HCT116 (cell line): ENCODE data around the gene NPHP3. TPM values are rescaled to one million over a fixed set of nuclear protein-coding genes. Genes with fewer than 3 reads are reported as not detected.

Experiments
- ATAC-seq: fragments of 200-7000 bp; cut with Tn5 transposase; 2 replicates; pipeline ENCODE4 v1.9.1; 2020; ENCODE audit warnings: mild to moderate bottlenecking, moderate library complexity
- BruUV-seq: library from RNA; stranded (reverse); fragments of 400-500 nt; replicated peaks from 2 replicates; lab custom pipeline; 2021; lab: Mats Ljungman, UMichigan
- CTCF ChIA-PET: fragments of 300-600 bp; sonication (Branson Sonifier 250); formaldehyde crosslinking; loops from one replicate; lab custom pipeline; 2021; ENCODE audit warnings: antibody characterized with exemption; lab: Charles Lee
- POLR2A ChIA-PET: fragments of 300-600, 350-600 bp; sonication (Branson Sonifier 250); formaldehyde crosslinking; loops from one replicate; lab custom pipeline; 2021; ENCODE audit warnings: antibody characterized with exemption; lab: Charles Lee
- RAD21 ChIA-PET, 2 experiments: fragments of 300-600 bp; sonication (Branson Sonifier 250); formaldehyde crosslinking; loops; one replicate each; lab custom pipeline; 2023; ENCODE audit warnings: low total read pairs in 2 of 2; ENCODE audit not compliant: uncharacterized antibody in 2 of 2, unreplicated experiment in 2 of 2, low non-redundant PET in 1 of 2; lab: Charles Lee
- DNase-seq: peaks from one replicate; pipeline ENCODE4 v3.0.0-alpha.2; 2010; ENCODE audit warnings: low read depth, low spot score
- H2AFZ ChIP-seq: fragments of 200-600 bp; shearing (Covaris generic), sonication (generic); 2 replicates; pipeline ENCODE4 v1.6.1; 2017; ENCODE audit warnings: low read depth, mixed run types, mixed read lengths, antibody characterized with exemption, low read length; ENCODE audit not compliant: poor library complexity, severe bottlenecking
- H3K27ac ChIP-seq: 2 replicates; pipeline ENCODE4 v1.5.1; 2012; ENCODE audit warnings: low read depth, low read length
- H3K27me3 ChIP-seq: fragments of 200-600 bp; sonication (generic); 2 replicates; pipeline ENCODE4 v1.6.1; 2016; ENCODE audit warnings: mixed run types, low read length, mixed read lengths; ENCODE audit not compliant: insufficient read depth
- H3K36me3 ChIP-seq, 2 experiments: fragments of 200-500 bp in 1 of 2; fragments of 200-600 bp in 1 of 2; sonication (Bioruptor generic) in 1 of 2; sonication (generic) in 1 of 2; 2 replicates each; pipeline versions ENCODE4 v1.5.1 to v1.6.1; 2014 to 2016; ENCODE audit warnings: low read length in 2 of 2, inconsistent platforms in 1 of 2, mixed read lengths in 1 of 2, mixed run types in 1 of 2; ENCODE audit not compliant: insufficient read depth in 2 of 2, control insufficient read depth in 1 of 2
- H3K4me1 ChIP-seq, 2 experiments: fragments of 200-600 bp in 1 of 2; sonication (generic) in 1 of 2; 2 replicates each; pipeline versions ENCODE4 v1.5.1 to v1.6.1; 2012 to 2017; ENCODE audit warnings: low read length in 2 of 2, inconsistent platforms in 1 of 2, mild to moderate bottlenecking in 1 of 2, mixed read lengths in 1 of 2, mixed run types in 1 of 2, moderate library complexity in 1 of 2; ENCODE audit not compliant: insufficient read depth in 2 of 2, control insufficient read depth in 1 of 2
- H3K4me2 ChIP-seq: fragments of 200-600 bp; sonication (generic); 2 replicates; pipeline ENCODE4 v1.6.1; 2017; ENCODE audit warnings: mixed run types, low read length, mixed read lengths
- H3K4me3 ChIP-seq, 2 experiments: fragments of 200-600 bp in 1 of 2; sonication (generic) in 1 of 2; replicated peaks in 1 of 2; 2 replicates each; pipeline ENCODE4 v1.5.1; 2011 to 2016; ENCODE audit warnings: low read length in 2 of 2, control low read depth in 1 of 2, low read depth in 1 of 2, mild to moderate bottlenecking in 1 of 2, mixed read lengths in 1 of 2, mixed run types in 1 of 2
- H3K79me2 ChIP-seq: fragments of 200-600 bp; sonication (generic); 2 replicates; pipeline ENCODE4 v1.6.1; 2017; ENCODE audit warnings: mild to moderate bottlenecking, mixed run types, low read length, moderate library complexity, mixed read lengths; ENCODE audit not compliant: insufficient read depth
- H3K9ac ChIP-seq: fragments of 200-600 bp; sonication (generic); 2 replicates; pipeline ENCODE4 v1.6.1; 2016; ENCODE audit warnings: low read length, mixed read lengths
- H3K9me2 ChIP-seq: fragments of 200-600 bp; sonication (generic), shearing (Covaris generic); 2 replicates; pipeline ENCODE4 v1.6.1; 2017; ENCODE audit warnings: mixed run types, mild to moderate bottlenecking, moderate library complexity; ENCODE audit not compliant: insufficient read depth
- H3K9me3 ChIP-seq, 2 experiments: fragments of 200-500 bp in 1 of 2; fragments of 200-600 bp in 1 of 2; sonication (Bioruptor generic) in 1 of 2; sonication (generic) in 1 of 2; 2 replicates each; pipeline ENCODE4 v1.6.1; 2014 to 2017; ENCODE audit warnings: low read length in 2 of 2, mixed read lengths in 2 of 2, inconsistent platforms in 1 of 2, low read depth in 1 of 2, mild to moderate bottlenecking in 1 of 2, mixed run types in 1 of 2, moderate library complexity in 1 of 2; ENCODE audit not compliant: control insufficient read depth in 1 of 2, insufficient read depth in 1 of 2
- H4K20me1 ChIP-seq: fragments of 200-600 bp; sonication (generic), shearing (Covaris generic); 2 replicates; pipeline ENCODE4 v1.6.1; 2017; ENCODE audit warnings: mixed run types, mild to moderate bottlenecking, moderate library complexity; ENCODE audit not compliant: insufficient read depth
- CEBPB ChIP-seq: IDR thresholded peaks from 2 replicates; pipeline ENCODE4 v1.6.1; 2012; ENCODE audit warnings: low read depth
- ELF1 ChIP-seq: IDR thresholded peaks from 2 replicates; pipeline ENCODE4 v1.6.1; 2012; ENCODE audit warnings: low read depth, borderline replicate concordance
- EZH2phosphoT487 ChIP-seq: fragments of 200-600 bp; IDR thresholded peaks from 2 replicates; pipeline ENCODE4 v1.6.1; 2018; ENCODE audit warnings: antibody characterized with exemption, borderline replicate concordance
- FOSL1 ChIP-seq: IDR thresholded peaks from 2 replicates; pipeline ENCODE4 v1.6.1; 2012; ENCODE audit warnings: low read depth
- JUND ChIP-seq: IDR thresholded peaks from 2 replicates; pipeline ENCODE4 v1.6.1; 2012
- POLR2A ChIP-seq: IDR thresholded peaks from 2 replicates; pipeline ENCODE4 v1.7.0; 2011; ENCODE audit warnings: borderline replicate concordance; ENCODE audit not compliant: insufficient read depth, insufficient read length; ENCODE audit errors: extremely low read depth
- POLR2AphosphoS5 ChIP-seq: IDR thresholded peaks from 2 replicates; pipeline ENCODE4 v1.6.1; 2011; ENCODE audit warnings: mild to moderate bottlenecking, low read depth, low read length, moderate library complexity
- RAD21 ChIP-seq: IDR thresholded peaks from 2 replicates; pipeline ENCODE4 v1.6.1; 2012; ENCODE audit warnings: low read depth, mild to moderate bottlenecking
- SP1 ChIP-seq: IDR thresholded peaks from 2 replicates; pipeline ENCODE4 v1.6.1; 2012; ENCODE audit warnings: low read depth
- SRF ChIP-seq: IDR thresholded peaks from 2 replicates; pipeline ENCODE4 v1.6.1; 2012; ENCODE audit warnings: low read depth
- TCF7L2 ChIP-seq: IDR thresholded peaks from 2 replicates; pipeline ENCODE4 v1.7.0; 2011; ENCODE audit warnings: borderline replicate concordance, inconsistent platforms; ENCODE audit not compliant: insufficient read depth, insufficient read length; ENCODE audit errors: extremely low read depth
- YY1 ChIP-seq: IDR thresholded peaks from 2 replicates; pipeline ENCODE4 v1.6.1; 2011; ENCODE audit warnings: low read length, low read depth, moderate library complexity, mild to moderate bottlenecking; ENCODE audit not compliant: insufficient replicate concordance; ENCODE audit errors: extremely low read depth
- ZFX ChIP-seq: fragments of 450-650 bp; IDR thresholded peaks from 2 replicates; pipeline ENCODE4 v1.6.1; 2017
- intact Hi-C: fragments of 100-400 bp; cut with micrococcal nuclease; formaldehyde crosslinking; loops from 2 replicates; pipeline ENCODE4 v1.10.0; 2022
- total RNA-seq: library from RNA; stranded (reverse); gene quantifications from one replicate; pipeline ENCODE4 v1.2.1, GENCODE V29; 2021; ENCODE audit not compliant: unreplicated experiment
- TF ChIP-seq, protein P1 (sequence below): IDR thresholded peaks from 2 replicates; pipeline ENCODE4 v1.6.1; 2012; ENCODE audit warnings: low read depth
- TF ChIP-seq, protein P2 (sequence below): IDR thresholded peaks from 2 replicates; pipeline ENCODE4 v1.6.1; 2011; ENCODE audit warnings: mild to moderate bottlenecking, low read length, moderate library complexity; ENCODE audit not compliant: insufficient replicate concordance; ENCODE audit errors: extremely low read depth

The NPHP3 gene
- total RNA-seq, 1 experiment from 2014 or later = 15.5 TPM

DNA sequence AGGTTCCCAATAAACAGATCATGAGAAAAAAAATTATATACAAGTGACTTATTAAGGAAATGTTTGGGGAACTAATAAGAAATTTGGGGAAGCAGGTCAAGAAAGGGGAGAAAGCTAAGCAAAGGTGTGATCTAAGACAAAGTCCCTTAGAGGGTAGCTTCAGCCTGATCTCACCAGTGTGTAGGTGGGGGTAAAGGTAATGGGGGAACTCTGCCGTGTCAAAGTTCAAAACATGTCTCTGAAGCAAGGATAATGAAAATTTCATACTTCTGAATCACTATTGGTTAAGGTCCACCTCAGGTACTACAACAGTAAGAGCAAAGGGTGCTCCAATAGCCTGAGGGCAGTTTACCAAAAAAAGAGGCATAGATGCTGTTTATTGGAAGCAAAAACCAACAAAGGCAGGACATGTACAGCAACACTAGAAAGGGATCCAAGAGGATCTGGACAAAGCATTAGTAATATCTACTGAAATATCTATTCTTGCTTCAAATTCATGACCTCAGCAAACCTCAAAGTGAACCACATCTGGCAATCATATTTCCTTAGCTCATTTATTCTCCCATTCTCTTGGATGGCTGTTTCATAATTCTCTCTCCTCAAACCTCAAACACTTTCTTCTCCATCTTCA, 69.5 kb downstream of the NPHP3 start:
- CTCF ChIA-PET = no interaction called here
- no peak for DNase-seq
- BruUV-seq = no TSS peak

DNA sequence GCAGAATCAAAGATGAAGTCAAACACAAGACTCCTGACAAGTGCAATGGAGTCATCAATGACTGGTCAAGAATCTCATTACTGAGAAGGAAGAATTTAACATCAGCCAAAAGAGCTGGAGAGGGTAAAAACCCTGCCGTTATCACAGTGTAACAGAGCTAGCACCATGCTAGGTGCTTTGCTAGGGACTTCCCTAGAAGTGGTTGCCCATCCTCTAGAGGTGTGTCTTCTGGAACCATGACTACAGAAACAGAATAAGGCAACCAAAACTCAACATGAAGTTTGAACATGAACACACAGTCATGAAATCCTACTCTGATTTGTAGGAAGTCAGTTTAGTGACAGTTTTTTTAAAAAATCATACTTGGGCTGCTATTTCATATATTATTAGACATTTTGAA, 72.1 kb downstream of the NPHP3 start:
- ChIA-PET POLR2A (no interaction called here), RAD21 (no interaction called here), CTCF (no interaction called here)
- Histone ChIP-seq H3K4me3 (no peak overlapping the region), H3K9ac (no peak overlapping the region), H4K20me1 (no peaks in the 10 kb centered on the region), H3K27me3 (no peaks in the 10 kb centered on the region), H3K4me1 (no peaks in the 10 kb centered on the region), H3K79me2 (peaks cover 5% of the 10 kb centered on the region; the same call in 1 of the 2 replicates), H3K36me3 (no peaks in the 10 kb centered on the region), H3K9me3 (no peaks in the 10 kb centered on the region), H2AFZ (no peak overlapping the region), H3K27ac (no peak overlapping the region), H3K9me2 (no peaks in the 10 kb centered on the region), H3K4me2 (no peak overlapping the region)
- ATAC-seq (no peak), DNase-seq (no peak)
- intact Hi-C loops = no loop called here
- BruUV-seq = no TSS peak
- TF ChIP-seq, protein P1, sequence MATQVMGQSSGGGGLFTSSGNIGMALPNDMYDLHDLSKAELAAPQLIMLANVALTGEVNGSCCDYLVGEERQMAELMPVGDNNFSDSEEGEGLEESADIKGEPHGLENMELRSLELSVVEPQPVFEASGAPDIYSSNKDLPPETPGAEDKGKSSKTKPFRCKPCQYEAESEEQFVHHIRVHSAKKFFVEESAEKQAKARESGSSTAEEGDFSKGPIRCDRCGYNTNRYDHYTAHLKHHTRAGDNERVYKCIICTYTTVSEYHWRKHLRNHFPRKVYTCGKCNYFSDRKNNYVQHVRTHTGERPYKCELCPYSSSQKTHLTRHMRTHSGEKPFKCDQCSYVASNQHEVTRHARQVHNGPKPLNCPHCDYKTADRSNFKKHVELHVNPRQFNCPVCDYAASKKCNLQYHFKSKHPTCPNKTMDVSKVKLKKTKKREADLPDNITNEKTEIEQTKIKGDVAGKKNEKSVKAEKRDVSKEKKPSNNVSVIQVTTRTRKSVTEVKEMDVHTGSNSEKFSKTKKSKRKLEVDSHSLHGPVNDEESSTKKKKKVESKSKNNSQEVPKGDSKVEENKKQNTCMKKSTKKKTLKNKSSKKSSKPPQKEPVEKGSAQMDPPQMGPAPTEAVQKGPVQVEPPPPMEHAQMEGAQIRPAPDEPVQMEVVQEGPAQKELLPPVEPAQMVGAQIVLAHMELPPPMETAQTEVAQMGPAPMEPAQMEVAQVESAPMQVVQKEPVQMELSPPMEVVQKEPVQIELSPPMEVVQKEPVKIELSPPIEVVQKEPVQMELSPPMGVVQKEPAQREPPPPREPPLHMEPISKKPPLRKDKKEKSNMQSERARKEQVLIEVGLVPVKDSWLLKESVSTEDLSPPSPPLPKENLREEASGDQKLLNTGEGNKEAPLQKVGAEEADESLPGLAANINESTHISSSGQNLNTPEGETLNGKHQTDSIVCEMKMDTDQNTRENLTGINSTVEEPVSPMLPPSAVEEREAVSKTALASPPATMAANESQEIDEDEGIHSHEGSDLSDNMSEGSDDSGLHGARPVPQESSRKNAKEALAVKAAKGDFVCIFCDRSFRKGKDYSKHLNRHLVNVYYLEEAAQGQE = no peak
- TF ChIP-seq, protein P2, sequence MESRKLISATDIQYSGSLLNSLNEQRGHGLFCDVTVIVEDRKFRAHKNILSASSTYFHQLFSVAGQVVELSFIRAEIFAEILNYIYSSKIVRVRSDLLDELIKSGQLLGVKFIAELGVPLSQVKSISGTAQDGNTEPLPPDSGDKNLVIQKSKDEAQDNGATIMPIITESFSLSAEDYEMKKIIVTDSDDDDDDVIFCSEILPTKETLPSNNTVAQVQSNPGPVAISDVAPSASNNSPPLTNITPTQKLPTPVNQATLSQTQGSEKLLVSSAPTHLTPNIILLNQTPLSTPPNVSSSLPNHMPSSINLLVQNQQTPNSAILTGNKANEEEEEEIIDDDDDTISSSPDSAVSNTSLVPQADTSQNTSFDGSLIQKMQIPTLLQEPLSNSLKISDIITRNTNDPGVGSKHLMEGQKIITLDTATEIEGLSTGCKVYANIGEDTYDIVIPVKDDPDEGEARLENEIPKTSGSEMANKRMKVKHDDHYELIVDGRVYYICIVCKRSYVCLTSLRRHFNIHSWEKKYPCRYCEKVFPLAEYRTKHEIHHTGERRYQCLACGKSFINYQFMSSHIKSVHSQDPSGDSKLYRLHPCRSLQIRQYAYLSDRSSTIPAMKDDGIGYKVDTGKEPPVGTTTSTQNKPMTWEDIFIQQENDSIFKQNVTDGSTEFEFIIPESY = no peak
- TF ChIP-seq YY1 (no peak), JUND (no peak), SP1 (no peak), POLR2AphosphoS5 (no peak), ZFX (no peak), CEBPB (no peak), SRF (no peak)

More for the DNA sequence above, 69.5 kb downstream of the NPHP3 start:
- intact Hi-C loops = no loop called here
- no peaks in the 10 kb centered on the region for H3K4me1 ChIP-seq
- no peak overlapping the region for H2AFZ ChIP-seq
- no peak overlapping the region for H3K9ac ChIP-seq
- peaks cover 5% of the 10 kb centered on the region; the same call in 1 of the 2 replicates for H3K79me2 ChIP-seq
- ChIA-PET POLR2A (no interaction called here), RAD21 (no interaction called here)
- TF ChIP-seq POLR2A (no peak), ZFX (no peak), FOSL1 (no peak), EZH2phosphoT487 (no peak), ELF1 (no peak), TCF7L2 (no peak), RAD21 (no peak), SRF (no peak)
- no peaks in the 10 kb centered on the region for H4K20me1 ChIP-seq
- H3K9me3 ChIP-seq = no peaks in the 10 kb centered on the region
- no peak overlapping the region for H3K27ac ChIP-seq
- no peaks in the 10 kb centered on the region for H3K36me3 ChIP-seq
- H3K27me3 ChIP-seq = no peaks in the 10 kb centered on the region
- no peak for ATAC-seq
- H3K4me3 ChIP-seq = no peak overlapping the region
- no peak overlapping the region for H3K4me2 ChIP-seq
- H3K9me2 ChIP-seq = no peaks in the 10 kb centered on the region
